ENCODE measurements around the gene XXYLT1.

GRCh38 chr3:195113048-195113447 lies 157.9 kb downstream of the XXYLT1 start:
- TF ChIP-seq CTCF (conservative IDR thresholded peaks at IDR 0.05; ENCODE audit: low read depth, low read length) (no peak), MXI1 (IDR thresholded peaks at IDR 0.05; ENCODE audit: borderline replicate concordance, low read depth, low read length) (no peak), RAD21 (IDR thresholded peaks at IDR 0.05; ENCODE audit: low read length) (no peak), FOS (IDR thresholded peaks at IDR 0.05; ENCODE audit: low read depth, low read length) (no peak), USF2 (IDR thresholded peaks at IDR 0.05; ENCODE audit: low read depth, low read length) (no peak), POLR2A (IDR thresholded peaks at IDR 0.05; ENCODE audit: low read depth, low read length) (no peak), RCOR1 (IDR thresholded peaks at IDR 0.05; ENCODE audit: insufficient replicate concordance, low read length) (no peak), CEBPB (IDR thresholded peaks at IDR 0.05; ENCODE audit: low read depth, low read length) (no peak), ELK1 (IDR thresholded peaks at IDR 0.05; ENCODE audit: borderline replicate concordance, low read depth, low read length) (no peak), RFX5 (IDR thresholded peaks at IDR 0.05; ENCODE audit: low read depth, low read length) (no peak)

Data from IMR-90 (cell line).